HG03571 (cell line): ENCODE measurements around the gene EFCAB9.
A peak's percentile ranks its signal among the peaks of the same experiment; 100 is the strongest.

Source experiments
- ATAC-seq: cut with Tn5 transposase; IDR thresholded peaks from one replicate; pipeline ENCODE4 v1.9.1; 2021; ENCODE audit not compliant: unreplicated experiment

Gene EFCAB9

DNA sequence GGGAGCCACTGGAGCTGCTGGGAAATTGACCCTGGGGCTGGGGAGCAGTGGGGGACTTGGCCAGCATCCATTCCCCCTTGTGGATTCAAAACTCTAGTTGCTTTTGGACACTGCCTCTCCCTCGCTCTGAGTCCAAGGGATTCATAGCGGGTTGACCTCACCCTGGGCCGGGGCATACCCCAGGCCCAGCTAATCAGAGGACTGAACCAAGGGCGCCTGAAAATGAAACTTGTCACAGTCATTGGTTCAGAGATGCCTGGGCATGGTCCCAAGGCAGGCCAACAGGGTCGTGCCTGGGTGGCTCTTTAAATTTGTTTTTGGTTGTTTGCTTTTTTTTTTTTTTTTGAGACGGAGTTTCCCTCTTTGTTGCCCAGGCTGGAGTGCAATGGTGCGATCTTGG lies 28.5 kb upstream of the EFCAB9 start:
- ATAC-seq: peak; percentile 60

DNA sequence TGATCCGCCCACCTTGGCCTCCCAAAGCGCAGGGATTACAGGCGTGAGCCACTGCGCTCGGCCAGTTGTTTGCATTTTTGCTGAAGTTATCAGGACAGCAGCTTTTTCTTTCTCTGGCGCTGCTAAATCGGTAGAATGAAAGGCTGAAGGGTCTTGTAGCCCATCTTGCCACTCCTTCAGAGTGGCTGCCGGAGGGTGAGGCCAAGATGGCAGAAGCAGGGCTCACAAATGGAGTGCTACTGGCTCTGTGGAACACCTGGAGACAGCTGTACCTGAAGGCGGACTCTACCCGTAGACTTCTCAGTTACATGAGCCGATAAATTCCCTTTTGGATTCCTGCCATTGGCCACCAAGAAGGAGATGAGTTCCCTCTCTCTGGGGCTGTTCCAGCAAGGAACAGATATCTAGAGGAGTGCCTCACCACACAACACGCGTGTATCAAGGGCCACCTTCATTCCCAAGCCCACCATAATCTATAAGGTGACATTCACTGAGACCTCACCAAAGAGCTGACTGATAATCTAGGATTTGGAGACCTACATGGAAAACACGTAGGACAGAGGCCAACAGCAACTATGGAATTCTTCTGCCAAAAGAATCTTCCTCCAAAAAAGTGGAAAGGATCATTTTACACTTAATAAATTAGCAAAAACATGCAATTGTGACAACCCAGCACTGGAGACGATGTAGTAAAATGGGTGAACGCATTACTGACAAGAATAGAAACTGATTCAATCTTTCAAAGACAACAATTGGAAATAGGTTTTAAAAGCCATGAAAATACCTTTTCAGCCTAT lies 27.7 kb upstream of the EFCAB9 start:
- ATAC-seq: no peak

- no peak for ATAC-seq
Measured at GRCh38 chr5:172167895-172168294, 26.1 kb upstream of the EFCAB9 start.

DNA sequence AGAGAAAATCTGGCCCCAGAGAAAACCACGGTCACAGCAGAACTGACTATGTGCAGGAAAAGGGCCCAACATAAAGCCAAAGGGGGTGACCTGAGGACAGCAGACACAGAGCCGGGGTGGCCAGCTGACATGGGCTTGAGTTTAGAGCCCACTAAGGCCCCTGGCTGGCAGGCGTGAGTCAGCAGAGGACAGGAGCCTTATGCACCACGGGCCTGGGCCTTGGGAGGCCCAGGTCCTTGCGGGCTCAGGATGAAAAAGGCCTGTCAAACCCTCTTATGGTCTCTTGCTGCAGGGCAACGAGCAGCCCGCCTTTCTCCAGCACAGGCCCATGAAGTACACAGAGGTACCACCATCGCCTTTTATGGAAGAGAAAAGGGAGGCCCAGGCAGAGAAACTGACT lies 25.7 kb upstream of the EFCAB9 start:
- ATAC-seq: no peak

DNA sequence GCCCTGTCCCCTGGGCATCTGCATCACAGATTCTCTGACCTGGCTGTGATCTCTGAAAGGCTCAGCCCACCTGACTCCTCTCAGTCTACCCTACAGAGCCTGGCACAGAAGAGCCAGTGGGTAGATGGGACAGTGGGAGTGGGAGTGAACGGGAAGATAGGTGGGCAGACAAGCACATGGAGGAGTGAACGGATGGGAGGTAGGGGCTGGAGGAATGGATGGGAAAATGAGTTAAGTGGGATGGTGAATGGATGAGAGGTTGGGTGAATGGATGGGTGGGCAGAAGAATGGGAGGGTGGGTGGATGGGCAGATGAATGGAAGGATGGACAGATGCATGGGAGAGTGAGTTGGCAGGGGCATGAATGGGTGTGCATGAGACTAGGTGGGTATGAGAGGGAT lies 24.8 kb upstream of the EFCAB9 start:
- ATAC-seq: no peak

DNA sequence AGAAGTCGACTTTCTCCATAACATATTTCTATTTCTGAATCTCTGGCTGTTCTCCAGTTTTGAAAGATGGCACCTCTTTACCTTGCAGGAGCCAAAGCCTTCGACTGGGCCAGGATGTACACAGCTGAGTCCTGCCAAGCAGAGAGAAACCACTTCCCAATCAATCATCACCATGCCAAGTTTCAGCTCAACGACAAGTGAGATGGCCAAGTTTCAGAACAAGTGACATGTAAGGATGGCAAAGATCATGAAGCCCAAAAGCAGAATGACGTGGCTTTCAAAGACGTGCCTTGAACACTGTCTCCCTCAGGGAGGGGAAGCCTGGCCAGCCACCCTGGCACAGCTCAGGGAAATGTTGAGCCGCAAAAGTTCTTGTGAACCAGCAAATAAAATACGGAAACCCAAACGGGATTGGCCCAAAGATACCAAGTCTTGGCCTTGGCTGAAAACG lies 23.7 kb upstream of the EFCAB9 start:
- no peak for ATAC-seq

DNA sequence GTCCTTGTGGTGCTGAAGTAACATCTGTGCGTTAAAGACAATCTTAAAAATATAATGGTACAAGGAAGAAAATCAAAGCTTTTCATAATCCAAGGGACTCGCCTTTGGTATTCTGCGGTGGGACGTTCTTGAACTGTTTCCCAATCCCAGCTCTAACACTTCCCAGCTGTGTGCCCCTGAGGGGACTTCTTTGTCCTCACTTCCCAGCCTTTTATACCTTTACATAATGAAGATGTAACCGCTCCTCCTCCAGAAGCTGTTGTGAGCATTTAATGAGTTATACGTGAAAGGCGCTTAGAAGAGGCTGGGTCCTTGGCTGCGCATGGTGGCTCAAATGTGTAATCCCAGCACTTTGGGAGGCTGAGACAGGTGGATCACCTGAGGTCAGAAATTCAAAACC lies 22.9 kb upstream of the EFCAB9 start:
- ATAC-seq: no peak

DNA sequence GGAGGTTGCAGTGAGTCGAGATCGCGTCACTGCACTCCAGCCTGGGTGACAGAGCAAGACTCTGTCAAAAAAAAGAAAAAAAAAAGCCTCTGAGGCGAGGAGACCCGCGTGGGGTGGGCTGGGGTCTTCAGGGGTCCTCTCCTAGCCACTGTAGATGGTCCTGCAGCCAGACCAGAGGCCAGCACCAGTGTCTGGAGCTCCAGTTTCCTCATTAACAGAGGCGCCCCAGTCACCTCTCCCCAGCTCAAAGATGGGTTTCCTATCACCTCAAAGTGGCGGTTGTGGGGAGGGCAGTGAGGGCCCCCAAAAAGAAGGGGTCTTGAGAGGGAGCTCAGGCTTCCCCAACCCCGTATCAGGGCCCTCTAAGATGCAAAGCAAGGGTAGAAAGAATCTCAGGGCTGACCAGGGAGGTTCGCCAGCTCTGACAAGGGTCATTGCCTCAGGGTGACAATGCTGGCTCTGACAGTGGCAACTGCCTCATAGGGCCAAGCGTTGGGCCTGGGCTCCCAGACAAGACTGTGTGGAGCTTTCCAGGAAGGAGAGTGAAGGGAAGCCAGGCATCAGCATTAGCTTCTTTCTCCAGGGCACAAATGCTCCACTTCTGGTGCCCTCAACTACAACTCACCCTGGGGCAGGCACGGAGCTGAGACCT lies 20.9 kb upstream of the EFCAB9 start:
- ATAC-seq: no peak

DNA sequence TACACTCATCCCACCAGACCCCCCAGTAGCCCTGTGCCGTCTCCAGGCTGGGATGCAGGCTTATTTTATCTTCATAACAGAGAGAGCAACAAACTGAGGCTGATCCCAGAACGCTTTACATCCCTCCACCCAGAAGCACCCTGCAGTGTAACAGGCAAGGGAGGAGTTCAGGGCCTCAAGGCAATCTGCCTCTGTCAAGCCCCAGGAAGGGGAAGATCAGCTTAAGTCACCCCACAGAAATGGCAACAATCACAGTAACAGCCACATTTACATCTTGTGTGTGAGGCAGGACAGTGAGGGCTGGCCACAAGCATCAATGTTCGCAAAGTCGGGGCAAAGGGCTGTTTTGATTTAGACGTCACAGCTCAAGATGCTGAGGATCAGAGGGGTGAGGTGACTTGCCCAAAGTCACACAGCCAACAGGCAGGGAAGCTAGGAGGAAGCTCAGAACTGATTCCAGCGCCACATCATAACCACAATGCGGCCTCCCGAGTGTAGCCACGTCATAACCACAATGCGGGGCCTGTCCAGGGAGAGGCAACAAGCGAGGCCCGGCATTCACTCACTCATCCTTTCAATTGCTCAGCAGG lies 20.3 kb upstream of the EFCAB9 start:
- no peak for ATAC-seq

GRCh38 chr5:172175263-172175719 lies 18.7 kb upstream of the EFCAB9 start:
- ATAC-seq: peak; percentile 53

GRCh38 chr5:172177176-172177575 lies 16.8 kb upstream of the EFCAB9 start:
- ATAC-seq: no peak

DNA sequence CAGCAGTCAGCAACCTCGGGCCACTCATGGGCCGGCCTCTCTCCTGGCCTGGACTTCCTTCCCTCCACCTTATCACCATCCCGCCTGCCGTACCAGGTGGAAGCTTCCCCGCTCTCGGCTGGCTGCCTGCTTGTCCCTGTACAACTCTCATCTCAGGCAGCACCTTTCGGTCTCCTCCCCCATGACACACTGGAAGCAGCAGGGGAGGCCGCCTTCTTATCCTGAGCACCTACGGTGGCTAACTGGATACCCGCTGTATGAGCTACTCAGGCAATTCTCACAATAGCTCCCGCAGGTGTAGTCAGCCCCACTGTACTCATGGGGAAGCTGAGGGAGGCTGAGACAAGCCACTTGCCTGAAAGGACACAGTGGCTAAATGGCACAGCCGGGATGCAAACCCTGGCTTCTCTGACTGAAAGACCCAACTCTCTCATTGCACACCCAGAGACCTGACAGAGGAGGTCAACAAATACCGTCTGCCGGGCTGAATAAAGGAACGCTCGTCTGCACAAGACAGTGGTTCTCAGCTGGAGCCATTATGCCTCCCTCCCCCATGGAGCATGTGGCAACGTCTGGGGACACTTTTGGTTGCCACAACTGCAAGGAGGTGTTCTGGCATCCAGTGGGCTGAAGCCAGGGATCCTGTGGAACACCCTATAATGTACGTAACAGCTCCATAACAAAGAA lies 15.5 kb upstream of the EFCAB9 start:
- ATAC-seq: no peak

DNA sequence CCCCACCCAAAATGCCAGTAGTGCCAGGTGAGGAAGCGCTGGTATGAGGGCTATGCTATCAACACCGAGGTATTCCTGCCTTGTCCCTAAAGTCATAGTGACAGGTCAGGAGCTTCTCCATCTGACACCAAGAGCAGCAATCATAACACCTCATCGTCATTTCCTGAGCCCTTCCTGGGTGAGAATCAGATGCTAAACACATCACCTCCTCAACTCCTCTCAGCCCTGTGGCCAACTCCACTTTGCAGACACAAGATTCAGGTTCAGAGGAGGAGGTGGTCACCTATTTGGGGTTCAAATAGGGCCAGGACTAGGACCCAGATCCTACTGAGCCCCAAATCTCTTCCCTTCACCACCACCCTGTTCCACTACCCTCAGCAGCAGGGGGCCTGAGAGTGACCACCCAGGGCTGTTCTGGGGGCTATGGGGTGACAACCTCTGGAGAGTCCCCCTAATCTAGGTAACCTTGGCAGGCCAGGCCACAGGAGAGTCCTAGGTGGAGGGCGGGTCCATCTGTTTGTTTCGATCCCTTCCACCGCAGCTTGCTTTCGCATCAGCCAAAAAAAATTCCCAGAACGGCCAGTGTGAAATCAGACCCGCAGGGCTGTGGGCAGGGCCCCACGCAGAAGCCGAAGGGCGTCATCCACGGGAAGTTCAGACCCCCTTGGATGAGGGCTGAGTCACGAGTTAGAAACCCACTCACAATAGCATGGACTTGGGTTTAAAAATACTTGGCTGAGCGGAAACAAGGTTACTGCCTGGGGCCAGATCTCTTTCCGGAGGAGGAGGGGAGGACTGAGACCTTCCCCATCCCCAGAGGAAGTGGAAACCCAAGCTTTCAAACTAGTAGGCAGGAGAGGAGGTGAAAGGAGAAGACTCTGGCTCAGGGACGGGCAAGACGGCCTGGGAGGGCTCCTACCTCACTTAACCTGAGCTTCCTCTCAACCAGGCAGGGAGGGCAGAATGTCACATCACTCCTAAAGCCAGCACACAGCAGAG lies 14.7 kb upstream of the EFCAB9 start:
- peak; percentile 39 for ATAC-seq

- ATAC-seq: no peak
Measured at GRCh38 chr5:172180936-172181335, 13.0 kb upstream of the EFCAB9 start.

- ATAC-seq: no peak
Measured at GRCh38 chr5:172182291-172182690, 11.7 kb upstream of the EFCAB9 start.

DNA sequence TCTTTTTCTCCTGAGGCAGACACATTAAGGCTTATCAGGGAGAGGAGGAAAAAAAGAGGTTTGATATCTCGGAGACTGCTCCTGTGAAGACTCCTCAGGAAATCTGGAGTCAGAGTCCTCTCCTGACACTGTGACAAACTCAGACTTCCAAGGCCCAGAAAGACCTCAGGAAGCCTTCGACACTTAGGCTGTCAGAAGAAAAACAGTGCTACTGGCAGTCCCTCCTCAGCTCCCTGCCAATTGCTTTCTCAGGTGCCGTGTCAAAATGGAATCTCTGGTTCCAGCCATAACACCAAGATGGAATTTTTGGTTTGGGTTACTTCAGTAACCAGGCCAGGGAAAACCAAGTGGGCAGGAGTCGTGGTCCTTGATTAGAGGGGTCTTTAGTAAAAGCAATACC lies 10.1 kb upstream of the EFCAB9 start:
- no peak for ATAC-seq

- ATAC-seq: no peak
Measured at GRCh38 chr5:172185096-172185461, 8.9 kb upstream of the EFCAB9 start.

DNA sequence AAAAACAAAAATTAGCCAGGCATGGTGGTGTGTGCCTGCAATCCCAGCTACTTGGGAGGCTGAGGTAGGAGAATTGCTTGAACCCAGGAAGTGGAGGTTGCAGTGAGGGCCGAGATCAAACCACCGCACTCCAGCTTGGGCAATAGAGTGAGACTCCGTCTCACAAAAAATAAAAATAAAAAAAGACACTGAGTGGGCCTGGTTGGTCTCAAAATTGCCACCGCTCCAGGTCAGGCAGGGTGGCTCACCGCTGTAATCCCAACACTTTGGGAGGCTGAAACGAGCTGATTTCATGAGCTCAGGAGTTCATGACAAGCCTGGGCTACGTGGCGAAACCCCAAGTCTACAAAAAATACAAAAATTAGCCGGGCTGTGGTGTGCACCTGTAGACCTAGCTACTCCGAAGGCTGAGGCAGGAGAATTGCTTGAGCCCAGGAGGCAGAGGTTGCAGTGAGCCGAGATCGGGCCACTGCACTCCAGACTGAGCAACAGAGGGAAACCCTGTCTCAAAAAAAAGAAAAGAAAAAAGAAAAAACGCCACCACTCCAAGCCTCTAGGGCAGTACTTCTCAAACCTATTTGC lies 7.8 kb upstream of the EFCAB9 start:
- ATAC-seq: no peak

GRCh38 chr5:172187118-172188032 lies 6.6 kb upstream of the EFCAB9 start:
- ATAC-seq: peak; percentile 24
